Psoas muscle (tissue), 8 donors: ENCODE results near the gene SPACA5B. TPM values are rescaled to one million over a fixed set of nuclear protein-coding genes. Genes with fewer than 3 reads are reported as not detected.
"Not testable (repeated sequence)": the region's sequence is repeated elsewhere in the genome, so short reads cannot be mapped to it uniquely, and the experiment has no call there.

Source experiments
- ATAC-seq, 4 donors: fragments of 200-7000 bp; cut with Tn5 transposase; one replicate each; pipeline ENCODE4 v1.9.1; 2020; ENCODE audit warnings: moderate library complexity in 3 of 4, mild to moderate bottlenecking in 2 of 4
- DNase-seq, 2 donors: peaks; one replicate each; pipeline ENCODE4 v3.0.0-alpha.2; 2020
- H3K27ac ChIP-seq: fragments of 200-600 bp; one replicate; pipeline ENCODE4 v1.8.0; 2022
- H3K27me3 ChIP-seq, 3 donors: fragments of 200-600 bp in 1 of 3; one replicate each; pipeline versions ENCODE4 v1.6.1 to v1.8.0; 2013 to 2022; ENCODE audit warnings: low read length in 2 of 3, mild to moderate bottlenecking in 2 of 3, moderate library complexity in 1 of 3; ENCODE audit not compliant: insufficient read depth in 3 of 3
- H3K36me3 ChIP-seq, 2 donors: fragments of 200-600 bp in 1 of 2; one replicate each; pipeline versions ENCODE4 v1.6.1 to v1.8.0; 2013 to 2022; ENCODE audit warnings: low read depth in 1 of 2, mild to moderate bottlenecking in 1 of 2, moderate library complexity in 1 of 2; ENCODE audit not compliant: insufficient read depth in 1 of 2
- H3K4me1 ChIP-seq: fragments of 200-600 bp; one replicate; pipeline ENCODE4 v1.8.0; 2022
- H3K4me3 ChIP-seq: fragments of 200-600 bp; one replicate; pipeline ENCODE4 v1.8.0; 2022; ENCODE audit warnings: mild to moderate bottlenecking
- H3K9me3 ChIP-seq: fragments of 200-600 bp; one replicate; pipeline ENCODE4 v1.8.0; 2022
- WGBS, 3 donors: extraction: QIAGEN DNeasy Blood & Tissue Kit; methylation state at CpG; one replicate each; pipeline versions ENCODE4 v1.1.6 to v1.1.7; 2013; 5-methylcytosine and 5-hydroxymethylcytosine counted together
- intact Hi-C, 2 donors: fragments of 100-400 bp; cut with DNase I; formaldehyde crosslinking; loops; one replicate each; pipeline versions ENCODE4 v1.11.0 to v1.14.2; 2022
- polyA plus RNA-seq, 3 donors: library from polyadenylated mRNA; stranded (reverse); fragments of 200-250 nt; gene quantifications; one replicate each; pipeline ENCODE4 v1.2.3, GENCODE V29; 2013
- total RNA-seq, 4 donors: library from RNA; stranded (reverse); fragmentation: NEBNext Ultra II Directional in 2 of 4; extraction: Animal tissue kit (Norgen Biotek cat#: 25700) in 2 of 4; gene quantifications; one replicate each; pipeline versions ENCODE4 v1.2.1 to v1.2.4, GENCODE V29; 2021 to 2023
- TF ChIP-seq, protein P1 (sequence below): fragments of 200-600 bp; IDR thresholded peaks from one replicate; pipeline ENCODE4 v1.8.0; 2022; ENCODE audit warnings: antibody characterized with exemption
- donor health status: healthy with polysubstance abuse.
- donor health status: DM: no; HTN: no; CAD: no; lungs with moderate emphysema.
- donor health status: Bipolar disorder and iron deficiency.
- donor health status: healthy.
- donor health status: DM: yes; HTN: yes; CAD: no.
- donor health status: DM: no; HTN: no; CAD: no.
- donor health status: DM: no; HTN: no; CAD: no.
- donor health status: DM: yes; HTN: yes; CAD: no.

The SPACA5B gene
- total and polyA plus RNA-seq, 7 donors = not detected

DNA sequence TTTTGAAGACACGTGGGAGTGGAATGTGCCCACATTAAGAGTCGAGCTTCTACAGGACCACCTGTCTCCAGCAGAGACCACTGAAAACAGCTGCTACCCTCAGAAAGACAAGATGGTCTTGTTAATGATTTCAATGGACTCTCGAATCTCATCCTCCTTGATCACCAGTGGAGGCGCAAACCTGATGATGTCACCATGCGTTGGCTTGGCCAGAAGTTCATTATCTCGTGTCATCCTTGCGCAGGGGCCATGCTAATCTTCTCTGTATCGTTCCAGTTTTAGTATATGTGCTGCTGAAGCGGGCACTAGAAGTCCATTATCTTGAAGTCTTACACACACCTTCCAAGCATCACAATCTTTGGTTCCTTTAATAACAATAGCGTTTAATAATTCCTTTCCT lies 23.3 kb downstream of the SPACA5B start:
- no peaks in the 10 kb centered on the region for H3K4me1 ChIP-seq
- no peak for ATAC-seq
- TF ChIP-seq, protein P1, sequence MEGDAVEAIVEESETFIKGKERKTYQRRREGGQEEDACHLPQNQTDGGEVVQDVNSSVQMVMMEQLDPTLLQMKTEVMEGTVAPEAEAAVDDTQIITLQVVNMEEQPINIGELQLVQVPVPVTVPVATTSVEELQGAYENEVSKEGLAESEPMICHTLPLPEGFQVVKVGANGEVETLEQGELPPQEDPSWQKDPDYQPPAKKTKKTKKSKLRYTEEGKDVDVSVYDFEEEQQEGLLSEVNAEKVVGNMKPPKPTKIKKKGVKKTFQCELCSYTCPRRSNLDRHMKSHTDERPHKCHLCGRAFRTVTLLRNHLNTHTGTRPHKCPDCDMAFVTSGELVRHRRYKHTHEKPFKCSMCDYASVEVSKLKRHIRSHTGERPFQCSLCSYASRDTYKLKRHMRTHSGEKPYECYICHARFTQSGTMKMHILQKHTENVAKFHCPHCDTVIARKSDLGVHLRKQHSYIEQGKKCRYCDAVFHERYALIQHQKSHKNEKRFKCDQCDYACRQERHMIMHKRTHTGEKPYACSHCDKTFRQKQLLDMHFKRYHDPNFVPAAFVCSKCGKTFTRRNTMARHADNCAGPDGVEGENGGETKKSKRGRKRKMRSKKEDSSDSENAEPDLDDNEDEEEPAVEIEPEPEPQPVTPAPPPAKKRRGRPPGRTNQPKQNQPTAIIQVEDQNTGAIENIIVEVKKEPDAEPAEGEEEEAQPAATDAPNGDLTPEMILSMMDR = no peak
- 63 to 71% (median 68%) methylated on average over 10 of the region's 10 CpGs for WGBS, 3 donors
- no peaks in the 10 kb centered on the region for H3K36me3 ChIP-seq
- no peaks in the 10 kb centered on the region for H3K9me3 ChIP-seq
- no peak overlapping the region for H3K27ac ChIP-seq
- no peak overlapping the region for H3K4me3 ChIP-seq
- no peak for DNase-seq
- intact Hi-C loops = no loop called here
- no peaks in the 10 kb centered on the region for H3K27me3 ChIP-seq

DNA sequence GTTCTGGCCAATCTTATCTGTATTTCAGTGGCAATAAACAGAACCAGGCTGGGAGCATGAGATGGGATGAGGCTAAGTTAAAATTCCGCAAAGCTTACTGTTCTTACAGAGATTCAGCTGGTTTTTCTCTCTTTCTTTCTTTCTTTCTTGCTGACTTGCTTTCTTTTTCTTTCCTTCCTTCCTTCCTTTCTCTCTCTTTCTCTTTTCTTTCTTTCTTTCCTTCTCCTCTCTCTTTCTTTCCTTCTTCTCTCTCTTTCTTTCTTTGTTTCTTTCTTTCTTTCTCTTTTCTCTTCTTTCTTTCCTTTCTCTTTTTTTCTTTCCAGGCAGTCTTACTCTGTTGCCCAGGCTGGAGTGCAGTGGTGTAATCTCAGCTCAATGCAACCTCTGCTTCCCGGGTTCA lies 24.4 kb downstream of the SPACA5B start:
- Histone ChIP-seq H3K4me3 (no peak overlapping the region), H3K36me3 (no peaks in the 10 kb centered on the region), H3K9me3 (no peaks in the 10 kb centered on the region), H3K4me1 (no peaks in the 10 kb centered on the region), H3K27ac (no peak overlapping the region), H3K27me3 (no peaks in the 10 kb centered on the region)
- ATAC-seq = no peak
- intact Hi-C loops = no loop called here
- WGBS, 3 donors = 81 to 97% (median 87%) methylated on average over 2 of the region's 2 CpGs
- TF ChIP-seq, protein P1 = no peak
- DNase-seq = no peak

DNA sequence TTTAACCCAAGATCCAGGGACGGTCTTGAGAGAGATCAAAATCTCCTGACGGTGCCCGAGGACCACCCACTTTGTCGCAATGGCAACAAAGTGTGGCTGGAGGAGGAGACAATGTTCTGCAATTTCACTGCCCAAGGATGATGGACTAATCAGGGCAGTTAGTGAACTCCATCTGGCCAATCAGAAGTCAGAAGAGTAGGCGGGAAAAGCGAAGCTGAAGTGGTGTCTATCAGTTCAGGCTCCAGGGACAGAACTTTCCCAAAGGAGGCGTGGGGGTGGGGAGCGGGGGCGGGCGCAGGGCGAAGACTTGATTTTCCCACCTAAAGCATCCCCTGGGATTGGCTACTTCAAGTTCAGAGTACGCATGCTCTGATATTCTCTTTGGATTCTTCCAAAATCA lies 25.6 kb downstream of the SPACA5B start:
- 80 to 90% (median 86%) methylated on average over 12 of the region's 12 CpGs for WGBS, 3 donors
- H3K4me3 ChIP-seq = no peak overlapping the region
- no peaks in the 10 kb centered on the region for H3K27me3 ChIP-seq
- no peaks in the 10 kb centered on the region for H3K9me3 ChIP-seq
- no peaks in the 10 kb centered on the region for H3K36me3 ChIP-seq
- H3K27ac ChIP-seq = no peak overlapping the region
- intact Hi-C loops = no loop called here
- TF ChIP-seq, protein P1 = no peak
- H3K4me1 ChIP-seq = no peaks in the 10 kb centered on the region
- DNase-seq = no peak
- ATAC-seq = no peak

DNA sequence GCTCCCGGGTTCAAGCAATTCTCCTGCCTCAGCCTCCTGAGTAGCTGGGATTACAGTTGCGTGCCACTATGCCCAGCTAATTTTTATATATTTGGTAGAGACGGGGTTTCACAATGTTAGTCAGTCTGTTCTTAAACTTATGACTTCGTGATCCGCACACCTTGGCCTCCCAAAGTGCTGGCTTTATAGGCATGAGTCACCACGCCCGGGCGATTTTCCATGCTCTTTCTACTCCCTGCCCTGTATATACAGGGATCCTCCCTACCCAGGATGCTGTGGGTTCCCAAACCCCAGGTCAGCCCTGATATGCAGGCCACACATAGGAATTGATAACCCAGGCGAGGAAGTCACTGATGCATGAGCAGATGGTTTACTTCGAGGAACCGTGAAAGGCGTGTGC lies 34.8 kb downstream of the SPACA5B start:
- ATAC-seq (no peak), DNase-seq (no peak)
- Histone ChIP-seq H3K4me3 (no peak overlapping the region), H3K9me3 (no peaks in the 10 kb centered on the region), H3K27ac (no peak overlapping the region), H3K36me3 (no peaks in the 10 kb centered on the region), H3K27me3 (peaks cover 0 to 10% (median 0%) of the 10 kb centered on the region in 3 donors), H3K4me1 (no peaks in the 10 kb centered on the region)
- intact Hi-C loops = no loop called here
- TF ChIP-seq, protein P1 = no peak
- 80 to 88% (median 88%) methylated on average over 12 of the region's 12 CpGs for WGBS, 3 donors

DNA sequence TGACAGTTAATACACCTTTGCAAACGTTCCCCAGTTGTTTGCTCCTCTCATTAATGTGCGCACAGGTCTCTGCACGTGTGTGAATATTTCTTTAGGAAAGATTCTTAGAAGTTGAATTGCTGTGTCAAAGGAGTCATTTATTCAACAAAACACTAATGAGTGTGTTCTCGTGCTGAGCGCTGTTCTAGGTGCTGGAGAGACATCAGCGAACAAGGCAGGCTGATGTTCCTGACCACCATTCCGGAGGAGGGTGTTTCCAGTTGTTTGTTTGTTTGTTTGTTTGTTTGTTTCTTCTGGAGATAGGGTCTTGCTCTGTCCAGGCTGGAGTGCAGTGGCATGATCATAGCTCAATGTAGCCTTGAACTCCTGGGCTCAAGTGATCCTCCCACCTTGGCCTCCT lies 35.9 kb downstream of the SPACA5B start:
- H3K27ac ChIP-seq, ATAC-seq, H3K4me3 ChIP-seq, DNase-seq, H3K4me1 ChIP-seq, H3K9me3 ChIP-seq, H3K36me3 ChIP-seq, intact Hi-C loops: not testable (repeated sequence)
- H3K27me3 ChIP-seq = peaks cover 0 to 10% (median 0%) of the 10 kb centered on the region in 3 donors
- 57 to 66% (median 60%) methylated on average over 5 to 6 of the region's 7 CpGs for WGBS, 3 donors
